Measurements from ENCODE around the gene MCRIP2.

- TF ChIP-seq CTCF (IDR thresholded peaks at IDR 0.05; ENCODE audit: low read length) (no peak), EZH2 (IDR thresholded peaks at IDR 0.05; ENCODE audit: borderline replicate concordance, low read length) (no peak)
Measured at GRCh38 chr16:629833-630248, 11.8 kb upstream of the MCRIP2 start.
